ENCODE measurements around the gene GULP1.
"Not testable (repeated sequence)": the region's sequence is repeated elsewhere in the genome, so short reads cannot be mapped to it uniquely, and the experiment has no call there.

Gene GULP1, protein sequence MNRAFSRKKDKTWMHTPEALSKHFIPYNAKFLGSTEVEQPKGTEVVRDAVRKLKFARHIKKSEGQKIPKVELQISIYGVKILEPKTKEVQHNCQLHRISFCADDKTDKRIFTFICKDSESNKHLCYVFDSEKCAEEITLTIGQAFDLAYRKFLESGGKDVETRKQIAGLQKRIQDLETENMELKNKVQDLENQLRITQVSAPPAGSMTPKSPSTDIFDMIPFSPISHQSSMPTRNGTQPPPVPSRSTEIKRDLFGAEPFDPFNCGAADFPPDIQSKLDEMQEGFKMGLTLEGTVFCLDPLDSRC

GRCh38 chr2:188291617-188292347 lies at the start of gene GULP1:
Gene GULP1, plus strand, starts transcription at chr2:188291874. Its CDS starts 185,829 bp downstream, at chr2:188477703.
- no peak for DNase-seq (ENCODE audit: low read depth in 1 of 2, low spot score in 1 of 2)

- no peak for DNase-seq (ENCODE audit: low read depth in 1 of 2, low spot score in 1 of 2)
Observed at GRCh38 chr2:188243381-188243780, 48.3 kb upstream of the GULP1 start.

GRCh38 chr2:188244383-188244782 lies 47.3 kb upstream of the GULP1 start:
- DNase-seq (ENCODE audit: low read depth in 1 of 2, low spot score in 1 of 2) = no peak

- no peak for DNase-seq (ENCODE audit: low read depth in 1 of 2, low spot score in 1 of 2)
Observed at GRCh38 chr2:188245230-188245629, 46.4 kb upstream of the GULP1 start.

- DNase-seq (ENCODE audit: low read depth in 1 of 2, low spot score in 1 of 2) = no peak
Observed at GRCh38 chr2:188248513-188248912, 43.2 kb upstream of the GULP1 start.

- no peak for DNase-seq (ENCODE audit: low read depth in 1 of 2, low spot score in 1 of 2)
Observed at GRCh38 chr2:188251034-188251433, 40.6 kb upstream of the GULP1 start.

DNA sequence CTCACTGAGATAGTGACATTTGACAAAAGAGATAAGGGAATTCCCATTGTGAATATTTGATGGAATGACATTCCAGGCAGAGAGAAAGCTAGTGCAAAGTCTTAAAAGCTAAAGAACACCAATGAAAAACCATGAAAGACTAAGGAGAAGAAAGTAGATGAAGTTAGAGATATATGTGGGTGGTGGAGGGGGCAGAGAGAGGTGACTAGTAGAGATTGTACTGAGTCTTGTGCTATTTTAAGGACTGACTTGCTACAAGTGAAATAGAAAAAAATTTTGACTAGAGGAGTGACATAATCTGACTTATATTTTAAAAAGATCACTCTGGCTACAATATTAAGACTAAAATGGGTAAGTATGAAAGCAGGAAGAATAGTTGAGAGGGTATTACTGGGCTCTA lies 35.3 kb upstream of the GULP1 start:
- no peak for DNase-seq (ENCODE audit: low read depth in 1 of 2, low spot score in 1 of 2)

DNA sequence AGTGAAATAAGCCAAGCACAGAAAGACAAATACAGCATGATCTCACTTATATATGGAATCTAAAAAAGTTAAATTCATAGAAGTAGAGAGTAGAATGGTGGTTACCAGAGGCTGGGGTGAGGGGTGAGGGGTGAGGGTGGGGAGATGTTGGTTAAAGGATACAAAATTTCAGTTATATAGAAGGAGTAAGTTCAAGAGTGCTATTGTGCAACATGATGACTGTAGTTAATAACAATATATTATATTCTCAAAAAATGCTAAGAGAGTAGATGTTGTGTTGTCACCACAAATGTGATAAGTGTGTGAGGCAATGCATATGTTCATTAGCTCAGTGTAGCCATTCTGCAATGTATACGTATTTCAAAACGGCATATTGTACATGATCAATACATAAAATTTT lies 26.4 kb upstream of the GULP1 start:
- no peak for DNase-seq (ENCODE audit: low read depth in 1 of 2, low spot score in 1 of 2)

- DNase-seq (ENCODE audit: low read depth in 1 of 2, low spot score in 1 of 2) = no peak
Observed at GRCh38 chr2:188267776-188268175, 23.9 kb upstream of the GULP1 start.

GRCh38 chr2:188269004-188269403 lies 22.7 kb upstream of the GULP1 start:
- no peak for DNase-seq (ENCODE audit: low read depth in 1 of 2, low spot score in 1 of 2)

GRCh38 chr2:188272121-188272520 lies 19.6 kb upstream of the GULP1 start:
- DNase-seq (ENCODE audit: low read depth in 1 of 2, low spot score in 1 of 2) = no peak

DNA sequence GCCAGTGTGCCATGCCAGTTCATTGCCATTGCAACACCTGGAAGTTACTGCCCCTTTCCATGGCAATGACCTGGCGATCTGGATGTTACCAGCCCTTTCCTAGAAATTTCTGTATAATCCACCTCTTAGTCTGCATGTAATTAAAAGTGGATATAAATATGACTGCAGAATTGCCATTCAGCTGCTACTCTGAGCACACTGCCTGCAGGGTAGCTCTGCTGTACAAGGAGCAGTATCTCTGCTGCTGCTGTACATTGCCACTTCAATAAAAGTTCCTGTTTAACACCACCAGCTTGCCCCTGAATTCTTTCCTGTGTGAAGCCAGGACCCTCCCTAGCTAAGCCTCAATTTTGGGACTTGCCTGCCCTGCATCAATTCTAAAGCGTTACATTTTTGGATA lies 17.4 kb upstream of the GULP1 start:
- no peak for DNase-seq (ENCODE audit: low read depth in 1 of 2, low spot score in 1 of 2)

- no peak for DNase-seq (ENCODE audit: low read depth in 1 of 2, low spot score in 1 of 2)
Observed at GRCh38 chr2:188276255-188276654, 15.4 kb upstream of the GULP1 start.

- DNase-seq (ENCODE audit: low read depth in 1 of 2, low spot score in 1 of 2) = no peak
Observed at GRCh38 chr2:188277786-188278185, 13.9 kb upstream of the GULP1 start.

DNA sequence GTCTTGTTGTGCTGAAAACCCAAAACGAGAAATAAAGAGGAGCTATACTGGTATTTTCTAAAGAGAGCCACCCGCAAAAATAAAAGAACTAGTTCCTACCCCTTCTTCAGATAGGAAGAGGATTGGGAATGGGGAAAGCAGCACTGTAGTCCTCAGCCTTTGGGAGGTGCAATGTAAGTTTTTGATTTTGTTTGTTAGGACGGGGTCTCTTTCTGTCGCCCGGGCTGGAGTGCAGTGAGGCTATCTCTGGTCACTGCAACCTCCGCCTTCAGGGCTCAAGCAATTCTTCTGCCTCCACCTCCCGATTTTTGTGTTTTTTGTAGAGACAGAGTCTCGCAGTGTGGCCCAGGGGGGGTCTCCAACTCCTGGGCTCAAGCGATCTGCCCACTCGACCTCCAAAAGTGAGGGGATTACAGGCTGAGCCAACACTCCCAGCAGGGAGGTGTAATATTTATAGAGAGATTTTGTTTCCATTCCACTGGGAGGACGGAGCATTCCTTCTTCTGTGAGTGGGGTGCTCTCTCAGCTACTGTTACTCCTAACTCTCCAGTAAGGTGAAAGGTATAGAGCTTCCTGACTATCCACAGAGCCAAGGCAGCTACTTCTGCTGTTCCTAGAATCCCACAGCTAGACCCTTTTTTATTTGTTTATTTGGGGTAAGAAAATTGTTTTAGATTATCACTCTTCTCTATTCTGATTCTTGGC lies 13.1 kb upstream of the GULP1 start:
- DNase-seq (ENCODE audit: low read depth in 1 of 2, low spot score in 1 of 2) = no peak

DNA sequence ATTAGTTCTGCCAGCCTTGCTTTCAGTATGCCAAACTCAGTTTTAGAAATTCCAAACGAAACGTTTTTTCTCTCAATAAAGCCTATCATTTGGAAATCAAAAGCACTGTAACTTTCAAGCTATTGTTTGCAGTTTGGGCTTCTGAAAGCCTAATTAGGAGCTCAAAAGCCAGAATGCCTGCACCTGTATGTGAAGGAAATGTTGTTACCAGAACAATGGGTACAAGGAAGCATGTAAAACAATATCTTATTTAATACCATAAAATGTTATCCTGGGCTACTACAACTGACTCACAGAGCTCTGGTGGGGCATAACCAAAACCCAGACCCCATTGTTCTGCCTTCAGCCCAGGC lies 12.6 kb upstream of the GULP1 start:
- DNase-seq (ENCODE audit: low read depth in 1 of 2, low spot score in 1 of 2) = no peak

DNA sequence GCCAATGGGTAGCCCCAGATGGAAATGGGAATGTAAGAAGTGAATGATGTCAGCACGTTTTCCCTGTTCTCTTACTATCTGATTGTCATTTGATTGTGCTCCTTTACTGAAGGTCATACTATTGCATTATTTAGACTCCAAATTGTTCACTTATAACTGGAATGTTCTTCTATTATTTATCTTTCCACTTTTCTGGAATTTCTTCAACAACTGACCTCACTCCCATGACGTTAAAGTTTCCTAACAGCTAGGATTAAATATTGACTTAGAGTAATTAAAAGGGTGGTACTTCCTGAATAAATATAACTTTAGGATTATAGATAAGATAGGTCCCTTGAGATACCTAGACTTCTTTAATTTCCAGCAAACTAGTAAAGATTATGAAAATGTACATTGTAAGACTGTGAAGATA lies 10.9 kb upstream of the GULP1 start:
- no peak for DNase-seq (ENCODE audit: low read depth in 1 of 2, low spot score in 1 of 2)

GRCh38 chr2:188282907-188283306 lies 8.8 kb upstream of the GULP1 start:
- no peak for DNase-seq (ENCODE audit: low read depth in 1 of 2, low spot score in 1 of 2)

GRCh38 chr2:188284251-188284650 lies 7.4 kb upstream of the GULP1 start:
- DNase-seq (ENCODE audit: low read depth in 1 of 2, low spot score in 1 of 2) = not testable (repeated sequence)

DNA sequence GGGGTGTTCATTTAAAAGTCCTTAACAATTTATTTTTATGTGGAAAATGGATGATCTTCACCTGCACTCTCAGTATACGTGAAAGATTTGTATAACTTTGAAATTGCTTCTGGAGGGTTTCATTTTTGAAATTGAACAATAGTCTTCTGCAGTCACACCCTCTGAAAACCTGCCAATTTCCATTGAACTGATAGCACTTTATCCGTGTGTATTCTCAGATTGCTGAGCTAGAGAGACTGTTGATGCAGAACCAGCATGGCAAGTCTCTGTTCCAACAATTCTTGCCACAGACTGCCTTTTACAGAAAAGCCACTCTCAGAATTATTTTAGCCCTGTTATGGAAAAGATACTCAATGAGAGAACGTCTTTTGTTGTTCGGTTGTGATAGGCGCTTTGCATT lies 6.6 kb upstream of the GULP1 start:
- DNase-seq (ENCODE audit: low read depth in 1 of 2, low spot score in 1 of 2) = no peak

DNA sequence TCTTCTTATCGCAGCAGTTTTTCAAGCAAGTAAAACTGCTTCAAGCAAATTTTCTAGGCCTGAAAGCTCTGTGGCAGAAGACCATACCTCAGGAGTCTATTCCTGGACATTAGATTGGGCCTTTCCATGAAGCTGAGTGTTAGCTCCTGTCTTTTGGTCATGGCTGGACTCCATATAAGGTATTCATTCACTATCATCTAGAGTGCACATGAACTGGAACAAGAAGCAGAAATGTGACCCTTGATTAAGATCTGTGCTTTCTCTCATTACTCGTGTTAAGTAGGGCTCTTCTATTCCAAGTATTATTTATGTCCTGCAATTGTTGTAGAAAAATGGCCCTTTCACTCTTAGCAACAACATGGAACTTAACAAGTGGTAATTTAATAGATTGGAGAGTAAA lies 5.9 kb upstream of the GULP1 start:
- DNase-seq (ENCODE audit: low read depth in 1 of 2, low spot score in 1 of 2) = no peak

DNA sequence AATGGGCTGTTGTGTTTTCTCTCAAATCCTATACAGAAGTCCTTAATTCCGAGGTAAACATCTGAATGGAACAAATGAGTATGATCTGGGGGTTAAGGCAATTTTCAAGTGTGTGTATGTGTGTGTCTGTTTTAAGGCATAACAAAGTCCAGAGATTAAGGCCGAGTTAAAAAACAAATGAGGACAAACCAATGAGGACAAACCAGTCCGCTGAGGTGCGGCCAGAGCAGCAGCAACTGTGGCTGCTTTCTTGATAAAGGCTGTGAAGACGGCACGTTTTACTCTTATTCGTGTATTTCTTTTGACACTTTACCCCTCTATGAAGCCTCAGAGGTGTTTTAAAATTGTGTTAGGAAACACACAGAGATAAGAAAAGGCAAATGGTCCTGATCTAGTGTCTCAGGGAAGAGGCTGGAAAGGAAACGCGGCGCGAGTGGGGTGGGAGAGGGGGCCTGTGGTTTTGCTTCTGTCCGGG lies 495 bp upstream of the GULP1 start:
- DNase-seq (ENCODE audit: low read depth in 1 of 2, low spot score in 1 of 2) = no peak
